HL-60 (cell line): Measurements from ENCODE around the gene NKAIN2.

Experiments
- DNase-seq, 2 experiments: peaks; one replicate each; pipeline ENCODE4 v3.0.0-alpha.2; 2010 to 2020; ENCODE audit warnings: low read depth in 1 of 2, low spot score in 1 of 2
- H3K27ac ChIP-seq: fragments of 250-450 bp; sonication (Bioruptor Pico); replicated peaks from 2 replicates; pipeline ENCODE4 v1.5.1; 2020; ENCODE audit warnings: mild to moderate bottlenecking, moderate library complexity
- H3K27me3 ChIP-seq: fragments of 250-450 bp; sonication (Bioruptor Pico); 2 replicates; pipeline ENCODE4 v1.5.1; 2021; ENCODE audit warnings: mild to moderate bottlenecking, moderate library complexity; ENCODE audit not compliant: insufficient read depth, poor library complexity, severe bottlenecking
- H3K4me3 ChIP-seq: replicated peaks from 2 replicates; pipeline ENCODE4 v1.5.1; 2011; ENCODE audit warnings: mild to moderate bottlenecking, control low read depth, low read length; ENCODE audit not compliant: insufficient read depth
- GABPA ChIP-seq: IDR thresholded peaks from 2 replicates; pipeline ENCODE4 v1.6.1; 2012; ENCODE audit warnings: low read depth
- POLR2AphosphoS5 ChIP-seq: IDR thresholded peaks from 2 replicates; pipeline ENCODE4 v1.6.1; 2012; ENCODE audit warnings: low read depth
- SPI1 ChIP-seq: IDR thresholded peaks from 2 replicates; pipeline ENCODE4 v1.6.1; 2012; ENCODE audit warnings: low read depth, mild to moderate bottlenecking, borderline replicate concordance
- TF ChIP-seq, protein P1 (sequence below): IDR thresholded peaks from 2 replicates; pipeline ENCODE4 v1.6.1; 2012; ENCODE audit warnings: low read depth; ENCODE audit not compliant: insufficient replicate concordance
- TF ChIP-seq, protein P2 (sequence below): IDR thresholded peaks from one replicate; pipeline ENCODE4 v1.5.1; 2011; ENCODE audit warnings: low read length, control low read depth, inconsistent platforms; ENCODE audit not compliant: insufficient read depth

NKAIN2 gene

DNA sequence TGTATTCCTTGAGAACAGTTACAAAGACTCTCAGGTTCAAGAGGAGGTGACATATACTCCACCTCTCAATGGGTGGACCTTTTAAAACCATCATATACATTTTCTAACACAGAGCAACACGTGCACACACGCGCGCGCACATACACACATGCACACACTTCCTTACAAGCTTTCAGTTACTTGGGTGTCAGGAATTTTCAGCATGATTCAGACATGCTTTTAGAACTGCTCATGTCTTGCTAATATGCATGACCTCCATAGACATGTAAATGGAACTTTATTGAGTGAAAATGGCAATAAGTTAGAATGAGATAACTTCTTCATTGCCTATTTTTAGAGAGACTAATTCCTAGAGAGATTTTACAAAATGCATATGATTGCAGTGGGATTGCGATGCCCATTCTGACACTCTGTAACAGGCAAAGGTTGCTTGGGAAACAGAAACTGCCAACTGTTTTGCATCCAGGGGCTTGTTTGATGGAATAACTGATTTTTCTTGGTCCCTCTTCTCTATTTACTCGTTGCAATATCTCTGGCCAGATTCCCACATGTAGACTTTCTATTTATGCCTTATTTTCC, 627.2 kb downstream of the NKAIN2 start:
- Histone ChIP-seq H3K27ac (no peak overlapping the region), H3K27me3 (peaks cover 2% of the 10 kb centered on the region), H3K4me3 (no peak overlapping the region)
- DNase-seq, result no peak
- TF ChIP-seq GABPA (no peak), SPI1 (no peak), POLR2AphosphoS5 (no peak)
- TF ChIP-seq, protein P1, sequence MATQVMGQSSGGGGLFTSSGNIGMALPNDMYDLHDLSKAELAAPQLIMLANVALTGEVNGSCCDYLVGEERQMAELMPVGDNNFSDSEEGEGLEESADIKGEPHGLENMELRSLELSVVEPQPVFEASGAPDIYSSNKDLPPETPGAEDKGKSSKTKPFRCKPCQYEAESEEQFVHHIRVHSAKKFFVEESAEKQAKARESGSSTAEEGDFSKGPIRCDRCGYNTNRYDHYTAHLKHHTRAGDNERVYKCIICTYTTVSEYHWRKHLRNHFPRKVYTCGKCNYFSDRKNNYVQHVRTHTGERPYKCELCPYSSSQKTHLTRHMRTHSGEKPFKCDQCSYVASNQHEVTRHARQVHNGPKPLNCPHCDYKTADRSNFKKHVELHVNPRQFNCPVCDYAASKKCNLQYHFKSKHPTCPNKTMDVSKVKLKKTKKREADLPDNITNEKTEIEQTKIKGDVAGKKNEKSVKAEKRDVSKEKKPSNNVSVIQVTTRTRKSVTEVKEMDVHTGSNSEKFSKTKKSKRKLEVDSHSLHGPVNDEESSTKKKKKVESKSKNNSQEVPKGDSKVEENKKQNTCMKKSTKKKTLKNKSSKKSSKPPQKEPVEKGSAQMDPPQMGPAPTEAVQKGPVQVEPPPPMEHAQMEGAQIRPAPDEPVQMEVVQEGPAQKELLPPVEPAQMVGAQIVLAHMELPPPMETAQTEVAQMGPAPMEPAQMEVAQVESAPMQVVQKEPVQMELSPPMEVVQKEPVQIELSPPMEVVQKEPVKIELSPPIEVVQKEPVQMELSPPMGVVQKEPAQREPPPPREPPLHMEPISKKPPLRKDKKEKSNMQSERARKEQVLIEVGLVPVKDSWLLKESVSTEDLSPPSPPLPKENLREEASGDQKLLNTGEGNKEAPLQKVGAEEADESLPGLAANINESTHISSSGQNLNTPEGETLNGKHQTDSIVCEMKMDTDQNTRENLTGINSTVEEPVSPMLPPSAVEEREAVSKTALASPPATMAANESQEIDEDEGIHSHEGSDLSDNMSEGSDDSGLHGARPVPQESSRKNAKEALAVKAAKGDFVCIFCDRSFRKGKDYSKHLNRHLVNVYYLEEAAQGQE, result no peak
- TF ChIP-seq, protein P2, sequence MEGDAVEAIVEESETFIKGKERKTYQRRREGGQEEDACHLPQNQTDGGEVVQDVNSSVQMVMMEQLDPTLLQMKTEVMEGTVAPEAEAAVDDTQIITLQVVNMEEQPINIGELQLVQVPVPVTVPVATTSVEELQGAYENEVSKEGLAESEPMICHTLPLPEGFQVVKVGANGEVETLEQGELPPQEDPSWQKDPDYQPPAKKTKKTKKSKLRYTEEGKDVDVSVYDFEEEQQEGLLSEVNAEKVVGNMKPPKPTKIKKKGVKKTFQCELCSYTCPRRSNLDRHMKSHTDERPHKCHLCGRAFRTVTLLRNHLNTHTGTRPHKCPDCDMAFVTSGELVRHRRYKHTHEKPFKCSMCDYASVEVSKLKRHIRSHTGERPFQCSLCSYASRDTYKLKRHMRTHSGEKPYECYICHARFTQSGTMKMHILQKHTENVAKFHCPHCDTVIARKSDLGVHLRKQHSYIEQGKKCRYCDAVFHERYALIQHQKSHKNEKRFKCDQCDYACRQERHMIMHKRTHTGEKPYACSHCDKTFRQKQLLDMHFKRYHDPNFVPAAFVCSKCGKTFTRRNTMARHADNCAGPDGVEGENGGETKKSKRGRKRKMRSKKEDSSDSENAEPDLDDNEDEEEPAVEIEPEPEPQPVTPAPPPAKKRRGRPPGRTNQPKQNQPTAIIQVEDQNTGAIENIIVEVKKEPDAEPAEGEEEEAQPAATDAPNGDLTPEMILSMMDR, result no peak

DNA sequence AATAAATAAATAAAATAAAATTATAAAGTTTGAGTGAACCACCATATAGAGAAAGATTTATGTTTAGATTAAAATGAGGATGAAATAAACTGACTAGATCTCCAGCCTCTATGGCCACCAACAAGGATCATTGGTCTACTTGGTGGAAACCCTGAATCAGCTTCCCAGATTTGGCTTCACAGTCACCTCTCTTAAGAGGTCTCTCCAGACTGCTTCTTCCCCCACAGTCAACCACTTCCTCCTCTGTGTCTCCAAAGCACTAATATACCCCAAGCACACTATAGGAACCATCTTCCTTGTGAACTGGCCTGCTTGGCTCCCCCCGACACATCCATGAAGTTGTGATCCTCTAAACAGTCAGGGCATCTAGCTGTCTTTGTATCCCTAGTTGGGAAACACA, 629.0 kb downstream of the NKAIN2 start:
- H3K27me3 ChIP-seq, result peaks cover 2% of the 10 kb centered on the region
- H3K27ac ChIP-seq, result no peak overlapping the region
- no peak for DNase-seq
- H3K4me3 ChIP-seq, result no peak overlapping the region
- TF ChIP-seq, protein P1, result no peak
- TF ChIP-seq POLR2AphosphoS5 (no peak), GABPA (no peak), SPI1 (no peak)
- TF ChIP-seq, protein P2, result no peak

DNA sequence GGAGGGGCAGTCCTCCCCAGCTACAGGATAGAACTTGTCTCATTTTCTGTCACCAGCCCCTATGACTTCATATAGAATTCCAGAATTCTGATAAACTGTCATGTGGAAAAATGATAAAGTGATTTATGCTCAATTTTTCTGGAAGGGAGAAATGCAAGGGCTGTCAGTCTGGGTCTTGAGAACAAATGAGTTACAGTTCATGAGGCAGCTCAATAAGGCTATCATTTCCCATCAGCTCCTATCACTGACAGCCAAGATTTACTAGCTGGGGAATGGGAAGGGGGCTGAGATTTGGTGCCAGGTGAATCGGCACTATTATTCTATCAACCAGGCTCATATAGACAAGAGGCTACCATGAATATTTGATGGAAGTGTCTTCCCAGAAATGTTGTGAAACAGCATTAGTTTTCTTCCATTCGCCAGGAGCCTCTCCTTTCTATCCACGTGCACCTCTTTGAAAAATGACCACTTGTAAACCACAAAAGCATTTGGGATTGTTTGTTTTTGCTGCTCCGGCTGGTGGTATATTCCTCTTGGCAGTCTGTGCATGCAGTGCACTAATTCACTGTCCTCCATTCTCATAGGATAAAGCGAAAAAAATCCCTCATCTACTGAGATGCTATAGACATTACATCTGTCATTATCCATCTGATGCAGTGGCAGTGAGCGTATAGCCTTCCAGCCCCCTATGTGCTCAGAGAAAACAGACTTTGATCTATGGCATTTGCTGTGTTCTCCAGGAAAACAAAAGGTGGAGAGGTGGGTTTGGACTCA, 629.9 kb downstream of the NKAIN2 start:
- no peaks in the 10 kb centered on the region for H3K27me3 ChIP-seq
- TF ChIP-seq SPI1 (no peak), POLR2AphosphoS5 (no peak), GABPA (no peak)
- TF ChIP-seq, protein P2, result no peak
- TF ChIP-seq, protein P1, result no peak
- H3K4me3 ChIP-seq, result no peak overlapping the region
- DNase-seq, result no peak
- no peak overlapping the region for H3K27ac ChIP-seq
